ENCODE data around the gene TMEM82.

GRCh38 chr1:15698201-15698600 is 44.1 kb upstream of the TMEM82 start:
- TF ChIP-seq EZH2phosphoT487 (IDR thresholded peaks at IDR 0.05; ENCODE audit: low read depth) (no peak), CTCF (IDR thresholded peaks at IDR 0.05; ENCODE audit: low read depth, low read length) (no peak)
